Ammon's horn (tissue), 1 donor: Measurements from ENCODE around the gene RCSD1.

Source experiments
- DNase-seq: peaks from one replicate; pipeline ENCODE4 v3.0.0-alpha.2; 2016; ENCODE audit warnings: low spot score

The RCSD1 gene

GRCh38 chr1:167643441-167643840, 13.4 kb downstream of the RCSD1 start:
- DNase-seq = no peak

GRCh38 chr1:167644551-167644950, 14.5 kb downstream of the RCSD1 start:
- DNase-seq = no peak

DNA sequence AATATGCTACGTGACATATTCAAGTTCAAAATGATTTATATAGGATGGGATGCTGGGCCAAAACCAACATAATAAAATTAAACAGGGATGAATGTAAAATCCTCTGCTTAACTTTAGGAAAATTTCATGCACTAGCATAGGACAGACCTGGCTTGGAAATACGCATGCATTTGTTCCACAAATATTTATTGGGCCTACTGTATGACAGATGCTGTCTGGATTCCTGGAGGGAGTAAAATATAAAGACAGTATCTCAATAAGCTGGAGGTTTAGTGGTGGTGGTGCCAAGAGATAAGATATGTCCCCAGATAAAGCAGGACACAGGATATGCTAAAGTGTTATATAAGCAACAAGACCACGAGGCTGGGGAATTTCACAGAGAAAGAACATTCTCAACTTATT, 15.1 kb downstream of the RCSD1 start:
- DNase-seq = no peak

DNA sequence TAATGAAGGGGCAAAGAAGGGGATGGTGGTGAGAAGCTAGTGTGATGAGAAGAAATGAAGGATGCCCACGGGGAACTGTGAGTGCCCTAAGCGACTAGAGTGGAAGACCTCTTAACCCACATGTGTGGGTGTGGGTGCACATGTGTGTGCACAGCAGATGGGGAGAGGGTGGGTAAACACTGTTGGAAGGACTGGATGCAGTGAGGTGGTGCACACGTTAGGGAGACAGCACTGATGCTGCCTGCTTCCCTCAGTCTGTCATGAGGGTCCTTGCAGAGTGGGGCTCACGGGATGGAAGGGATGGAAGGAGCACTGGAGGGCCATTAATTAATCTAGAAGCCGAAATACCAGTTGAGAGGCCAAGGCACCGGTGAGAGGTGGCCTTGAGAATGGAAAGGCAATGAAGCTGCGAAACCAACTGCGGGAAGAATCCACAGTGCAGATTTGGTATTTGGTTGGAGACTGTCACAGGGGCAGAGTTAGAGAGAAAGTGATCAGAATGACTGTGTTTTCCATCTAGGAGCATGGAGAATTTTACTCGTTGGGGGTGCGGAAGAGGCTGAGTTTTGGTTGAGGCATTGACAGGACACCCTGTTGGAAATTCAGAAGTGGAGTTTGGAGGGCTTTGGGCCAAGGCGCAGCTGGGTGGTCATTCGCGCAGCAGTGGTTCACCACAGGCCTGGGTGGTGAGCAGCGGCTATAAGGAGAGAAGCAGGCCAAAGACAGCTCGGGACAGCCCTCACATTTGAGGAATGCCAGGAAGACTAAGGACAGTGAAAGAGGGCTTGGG, 15.8 kb downstream of the RCSD1 start:
- no peak for DNase-seq

DNA sequence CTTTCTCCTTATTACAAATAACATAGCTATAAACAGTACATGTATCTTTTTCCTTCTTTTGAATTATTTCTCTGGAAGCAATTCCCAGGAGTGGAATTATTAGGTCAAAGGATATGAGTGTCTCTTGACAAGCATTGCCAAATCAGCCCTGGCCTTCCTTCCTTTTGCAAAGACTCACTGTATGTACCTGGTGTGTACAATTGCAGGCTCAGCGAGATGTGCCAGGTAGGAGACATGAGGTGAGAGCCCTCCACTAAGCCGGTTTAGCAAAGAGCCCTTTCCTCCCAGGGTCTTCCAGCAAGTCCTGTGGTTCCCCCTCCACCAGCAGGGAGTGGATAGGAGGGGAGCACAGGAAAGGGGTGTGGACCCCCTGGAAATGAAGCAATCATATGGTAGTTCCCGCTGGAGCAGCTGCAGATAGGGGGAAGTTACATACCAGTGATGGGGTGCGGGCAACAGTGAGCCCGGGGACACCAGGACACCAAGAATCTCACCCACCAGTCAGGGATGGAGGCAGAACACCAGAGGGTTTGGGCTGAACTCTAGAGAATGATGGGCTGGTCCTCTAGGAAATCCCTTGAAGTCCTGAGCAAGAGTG, 18.3 kb downstream of the RCSD1 start:
- no peak for DNase-seq

DNA sequence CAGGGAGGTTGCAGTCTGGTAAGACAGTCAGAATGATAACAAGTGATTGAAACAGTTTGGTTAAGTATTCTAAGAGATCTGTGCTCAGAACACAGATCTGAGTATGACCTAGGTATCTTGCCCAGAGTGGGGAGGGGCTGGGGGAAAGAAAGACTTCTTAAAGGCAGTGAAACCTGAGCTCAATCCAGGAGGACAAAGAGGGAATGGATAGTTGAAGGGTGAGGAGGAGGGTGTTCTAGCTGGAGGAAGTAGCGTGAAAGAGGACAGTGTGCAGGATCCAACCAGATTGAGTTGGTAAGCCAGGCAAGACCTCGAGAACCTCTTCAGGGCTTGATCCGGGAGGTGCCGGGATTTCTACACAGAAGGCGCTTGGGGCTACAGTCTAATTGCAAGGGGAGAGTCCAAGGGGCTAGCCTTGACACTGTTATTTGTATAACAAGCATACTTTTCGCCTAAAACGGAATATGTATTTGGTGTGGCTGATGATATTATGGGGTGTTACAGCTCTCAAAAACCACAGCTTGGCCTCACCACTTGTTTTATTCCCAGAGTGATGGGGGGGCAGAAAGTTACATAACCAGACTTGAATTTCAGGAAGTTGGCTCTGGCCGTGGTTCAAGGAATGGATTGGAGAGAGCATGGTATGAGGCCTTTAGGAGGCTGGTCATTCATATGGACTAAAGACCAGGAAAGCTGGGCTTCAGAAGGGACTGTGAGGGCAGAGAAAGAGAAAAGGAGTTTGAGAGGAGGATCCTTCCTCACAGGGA, 19.1 kb downstream of the RCSD1 start:
- peak; percentile 43 for DNase-seq

GRCh38 chr1:167650269-167651160, 20.5 kb downstream of the RCSD1 start:
- DNase-seq = peak; percentile 47

DNA sequence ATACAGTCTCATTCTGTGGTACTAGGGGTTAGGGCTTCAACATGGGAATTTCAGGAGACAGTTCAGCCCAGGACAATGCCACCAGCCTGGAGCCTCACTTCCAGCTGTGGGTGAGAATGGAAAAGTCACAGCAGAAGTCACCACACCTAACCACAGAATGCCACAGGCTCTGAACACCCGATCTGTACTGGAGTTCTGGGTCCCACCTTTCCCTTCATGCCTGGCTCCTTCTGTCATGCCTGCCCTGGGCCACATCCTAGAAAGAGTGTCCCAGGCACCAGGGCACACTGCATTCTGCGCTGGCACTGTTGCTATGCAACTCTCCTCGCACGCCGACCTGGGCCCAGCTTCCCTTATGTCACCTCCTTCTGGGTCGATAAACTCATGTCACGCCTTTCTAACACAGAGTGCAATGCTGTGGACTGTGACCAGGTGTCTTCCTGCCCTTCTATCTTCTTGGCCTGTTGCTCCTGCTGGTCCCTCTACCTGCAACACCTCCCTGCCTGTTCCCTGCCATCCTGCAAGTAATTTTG, 21.2 kb downstream of the RCSD1 start:
- DNase-seq = no peak

GRCh38 chr1:167654975-167655575, 25.0 kb downstream of the RCSD1 start:
- DNase-seq = no peak

DNA sequence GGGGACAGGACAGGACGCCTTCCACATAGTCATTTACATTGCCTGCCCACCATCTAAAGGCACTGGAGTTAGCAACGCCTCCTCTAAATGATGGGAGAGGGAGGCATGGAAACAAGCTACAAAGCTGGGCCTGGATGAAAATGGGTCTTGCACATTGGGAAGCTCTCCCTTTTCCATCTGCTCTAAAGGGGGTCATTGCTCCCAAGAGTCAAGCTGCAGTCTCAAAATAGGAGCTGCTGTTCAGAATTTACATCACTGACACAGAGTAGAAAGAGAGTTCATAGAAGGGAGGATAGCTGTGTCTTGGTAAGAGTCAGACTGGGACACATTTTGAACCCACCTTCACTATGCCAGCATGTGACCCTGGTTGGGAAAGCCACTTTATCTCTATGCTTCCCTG, 26.6 kb downstream of the RCSD1 start:
- no peak for DNase-seq

- no peak for DNase-seq
Observed at GRCh38 chr1:167658574-167659328, 28.7 kb downstream of the RCSD1 start.

GRCh38 chr1:167659450-167659849, 29.4 kb downstream of the RCSD1 start:
- no peak for DNase-seq

DNA sequence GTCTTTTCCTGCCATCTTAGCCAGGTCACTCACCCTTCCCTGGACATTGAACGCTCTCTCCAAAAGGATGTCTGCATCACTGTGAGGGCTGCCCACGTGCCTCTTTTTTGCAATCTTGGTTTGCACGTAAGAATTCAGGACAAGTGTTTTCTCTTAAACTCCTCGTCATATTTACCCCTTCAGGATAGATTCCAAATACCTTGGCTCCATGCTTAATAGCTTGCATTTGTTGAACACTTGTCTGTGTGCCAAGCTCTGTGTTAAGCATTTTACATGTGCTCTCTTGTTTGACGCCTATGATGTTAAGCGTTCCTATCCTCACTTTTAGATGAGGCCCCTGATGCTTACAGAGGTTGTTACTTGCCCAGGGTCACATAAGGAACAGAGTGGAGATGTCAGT, 29.8 kb downstream of the RCSD1 start:
- DNase-seq = no peak

GRCh38 chr1:167661527-167662426, 31.7 kb downstream of the RCSD1 start:
- DNase-seq = no peak

- peak; percentile 55 for DNase-seq
Observed at GRCh38 chr1:167663002-167663772, 33.2 kb downstream of the RCSD1 start.

DNA sequence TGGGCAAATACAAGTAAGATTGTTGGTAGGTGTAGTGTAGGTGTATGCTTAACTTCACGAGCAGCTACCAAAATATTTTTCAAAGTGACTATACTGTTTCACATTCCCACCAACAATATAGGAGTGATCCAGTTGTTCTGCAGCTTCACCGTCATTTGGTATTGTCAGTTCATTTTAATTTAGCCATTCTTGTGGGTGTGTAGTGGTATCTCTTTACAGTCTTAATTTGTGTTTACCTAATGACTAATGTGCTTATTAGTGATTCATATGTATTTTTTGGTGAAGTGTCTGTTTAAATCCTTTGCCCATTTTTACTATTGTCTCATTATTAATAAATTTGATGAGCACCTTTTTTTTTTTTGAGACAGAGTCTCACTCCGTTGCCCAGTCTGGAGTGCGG, 35.4 kb downstream of the RCSD1 start:
- DNase-seq = no peak

GRCh38 chr1:167666416-167666815, 36.4 kb downstream of the RCSD1 start:
- no peak for DNase-seq

DNA sequence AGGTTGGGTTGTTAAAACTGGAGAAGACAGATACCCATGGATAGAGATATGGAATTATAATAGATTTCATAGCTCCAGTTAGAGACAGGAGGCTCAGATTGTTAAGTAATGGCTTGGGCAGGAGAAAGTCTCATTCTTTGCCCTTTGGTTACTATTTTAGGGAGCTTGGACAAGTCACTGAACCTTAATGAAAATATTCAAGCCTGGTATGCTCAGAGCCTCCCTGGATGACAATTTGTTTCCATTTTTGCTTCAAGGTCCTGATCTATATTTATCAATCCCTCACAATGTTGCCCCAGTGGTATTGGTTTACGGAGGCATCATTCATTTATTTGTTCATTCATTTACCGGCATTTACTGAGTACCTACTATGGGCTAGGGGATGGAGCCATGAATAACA, 37.5 kb downstream of the RCSD1 start:
- DNase-seq = no peak

DNA sequence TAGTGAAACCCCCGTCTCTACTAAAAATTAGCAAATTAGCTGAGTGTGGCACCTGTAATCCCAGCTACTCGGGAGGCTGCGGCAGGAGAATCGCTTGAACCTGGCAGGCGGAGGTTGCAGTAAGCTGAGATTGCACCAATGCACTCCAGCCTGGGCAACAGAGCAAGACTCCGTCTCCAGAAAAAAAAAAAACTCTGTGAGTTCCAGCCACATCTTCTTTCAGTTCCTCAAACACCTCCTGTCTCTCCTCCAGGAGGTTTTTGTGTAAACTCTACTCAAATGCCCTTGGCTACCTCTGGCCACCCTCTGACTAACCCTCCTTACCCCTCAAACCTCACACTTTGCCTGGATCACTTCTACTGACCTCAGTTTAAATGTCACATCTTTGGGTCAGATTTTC, 38.1 kb downstream of the RCSD1 start:
- DNase-seq = no peak
